ENCODE results near the gene UBL3. TPM values are rescaled to one million over a fixed set of nuclear protein-coding genes. Genes with fewer than 3 reads are reported as not detected.

Gene UBL3
- total RNA-seq, 2 experiments from 2014 or later, result 15.3 to 15.5 TPM

- Mint-ChIP-seq H3K27ac (no peak overlapping the region), H3K9me3 (peaks cover 6% of the 10 kb centered on the region), H3K36me3 (no peaks in the 10 kb centered on the region), H3K4me3 (no peak overlapping the region), H3K27me3 (peaks cover 5% of the 10 kb centered on the region), H3K4me1 (ENCODE audit: low read depth) (no peaks in the 10 kb centered on the region)
- intact Hi-C loops (cut with micrococcal nuclease), result no loop called here
- POLR2A ChIA-PET, result no interaction called here
- no peak for DNase-seq
- CTCF ChIA-PET, result no interaction called here
These were observed 128.0 kb downstream of the UBL3 start for GRCh38 chr13:29722415-29722814.

DNA sequence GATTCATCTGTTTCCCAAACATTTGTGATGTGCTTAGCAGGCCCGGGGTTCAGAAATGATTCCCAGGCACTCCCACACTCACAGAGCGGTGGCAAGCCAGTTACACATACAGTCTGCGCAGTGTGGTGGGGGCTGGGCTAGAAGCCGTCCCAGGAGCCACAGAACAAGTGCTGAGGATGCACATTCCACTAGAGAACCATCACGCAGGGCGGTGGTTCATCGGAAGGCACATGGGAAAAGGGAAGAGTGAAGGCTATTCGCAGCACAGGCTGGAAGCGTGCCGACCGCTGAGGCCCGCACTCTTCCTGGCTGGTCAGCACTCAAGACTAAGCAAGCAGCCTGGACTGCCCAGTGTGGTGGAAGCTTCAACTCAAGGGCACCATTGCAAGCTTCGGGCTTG, 128.7 kb downstream of the UBL3 start:
- H3K27ac Mint-ChIP-seq, result no peak overlapping the region
- no peak overlapping the region for H3K4me3 Mint-ChIP-seq
- H3K36me3 Mint-ChIP-seq, result no peaks in the 10 kb centered on the region
- no peaks in the 10 kb centered on the region for H3K4me1 Mint-ChIP-seq (ENCODE audit: low read depth)
- peaks cover 3% of the 10 kb centered on the region for H3K27me3 Mint-ChIP-seq
- DNase-seq, result no peak
- ChIA-PET CTCF (no interaction called here), POLR2A (no interaction called here)
- H3K9me3 Mint-ChIP-seq, result peaks cover 6% of the 10 kb centered on the region
- intact Hi-C loops (cut with micrococcal nuclease), result no loop called here

DNA sequence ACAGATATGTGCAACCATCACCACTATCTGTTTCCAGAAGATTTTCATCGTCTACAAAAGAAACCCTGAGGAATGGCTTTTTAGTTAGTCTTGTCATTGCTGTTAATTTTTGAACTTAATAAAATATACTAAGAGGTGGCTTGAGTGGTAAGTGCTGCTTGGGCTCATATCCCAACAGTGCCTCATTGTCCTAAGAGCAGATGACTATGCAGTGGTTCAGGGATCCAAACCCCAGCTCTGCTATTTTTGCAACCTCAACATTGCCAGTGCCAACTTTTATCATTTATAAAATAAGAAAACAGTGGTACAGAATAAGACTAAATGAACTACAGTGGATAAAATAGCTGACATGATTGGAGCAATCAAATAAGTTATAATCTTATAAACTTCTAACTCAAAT, 131.7 kb downstream of the UBL3 start:
- Mint-ChIP-seq H3K27ac (no peak overlapping the region), H3K4me3 (no peak overlapping the region), H3K4me1 (ENCODE audit: low read depth) (no peaks in the 10 kb centered on the region), H3K27me3 (peaks cover 5% of the 10 kb centered on the region), H3K9me3 (no peaks in the 10 kb centered on the region), H3K36me3 (no peaks in the 10 kb centered on the region)
- POLR2A ChIA-PET, result no interaction called here
- CTCF ChIA-PET, result no interaction called here
- no peak for DNase-seq
- intact Hi-C loops (cut with micrococcal nuclease), result no loop called here

- intact Hi-C loops (cut with micrococcal nuclease), result no loop called here
- ChIA-PET POLR2A (no interaction called here), CTCF (interaction anchor here (1.0 to 4.1 kb wide), 2 partner anchors 207 to 395 kb away, joined by 3 to 36 read pairs; no protein-coding TSS in a partner anchor)
- Mint-ChIP-seq H3K4me1 (ENCODE audit: low read depth) (no peaks in the 10 kb centered on the region), H3K9me3 (no peaks in the 10 kb centered on the region), H3K36me3 (no peaks in the 10 kb centered on the region), H3K27me3 (peaks cover 7% of the 10 kb centered on the region), H3K4me3 (no peak overlapping the region), H3K27ac (no peak overlapping the region)
- no peak for DNase-seq
These were observed 133.9 kb downstream of the UBL3 start for GRCh38 chr13:29716493-29716892.

Measured in activated CD4-positive, alpha-beta memory T cell treated with anti-CD3 and anti-CD28 coated beads for 36 hours (primary cell).